HG03378 (cell line): ENCODE results near the gene ASB16.
"Not testable (repeated sequence)": the region's sequence is repeated elsewhere in the genome, so short reads cannot be mapped to it uniquely, and the experiment has no call there.

Experiments used
- ATAC-seq: cut with Tn5 transposase; IDR thresholded peaks from one replicate; pipeline ENCODE4 v1.9.1; 2021; ENCODE audit warnings: mild to moderate bottlenecking, moderate library complexity; ENCODE audit not compliant: unreplicated experiment

ASB16 gene, protein sequence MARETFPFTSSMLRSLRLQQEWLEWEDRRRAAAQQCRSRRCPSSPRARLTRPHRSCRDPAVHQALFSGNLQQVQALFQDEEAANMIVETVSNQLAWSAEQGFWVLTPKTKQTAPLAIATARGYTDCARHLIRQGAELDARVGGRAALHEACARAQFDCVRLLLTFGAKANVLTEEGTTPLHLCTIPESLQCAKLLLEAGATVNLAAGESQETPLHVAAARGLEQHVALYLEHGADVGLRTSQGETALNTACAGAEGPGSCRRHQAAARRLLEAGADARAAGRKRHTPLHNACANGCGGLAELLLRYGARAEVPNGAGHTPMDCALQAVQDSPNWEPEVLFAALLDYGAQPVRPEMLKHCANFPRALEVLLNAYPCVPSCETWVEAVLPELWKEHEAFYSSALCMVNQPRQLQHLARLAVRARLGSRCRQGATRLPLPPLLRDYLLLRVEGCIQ

DNA sequence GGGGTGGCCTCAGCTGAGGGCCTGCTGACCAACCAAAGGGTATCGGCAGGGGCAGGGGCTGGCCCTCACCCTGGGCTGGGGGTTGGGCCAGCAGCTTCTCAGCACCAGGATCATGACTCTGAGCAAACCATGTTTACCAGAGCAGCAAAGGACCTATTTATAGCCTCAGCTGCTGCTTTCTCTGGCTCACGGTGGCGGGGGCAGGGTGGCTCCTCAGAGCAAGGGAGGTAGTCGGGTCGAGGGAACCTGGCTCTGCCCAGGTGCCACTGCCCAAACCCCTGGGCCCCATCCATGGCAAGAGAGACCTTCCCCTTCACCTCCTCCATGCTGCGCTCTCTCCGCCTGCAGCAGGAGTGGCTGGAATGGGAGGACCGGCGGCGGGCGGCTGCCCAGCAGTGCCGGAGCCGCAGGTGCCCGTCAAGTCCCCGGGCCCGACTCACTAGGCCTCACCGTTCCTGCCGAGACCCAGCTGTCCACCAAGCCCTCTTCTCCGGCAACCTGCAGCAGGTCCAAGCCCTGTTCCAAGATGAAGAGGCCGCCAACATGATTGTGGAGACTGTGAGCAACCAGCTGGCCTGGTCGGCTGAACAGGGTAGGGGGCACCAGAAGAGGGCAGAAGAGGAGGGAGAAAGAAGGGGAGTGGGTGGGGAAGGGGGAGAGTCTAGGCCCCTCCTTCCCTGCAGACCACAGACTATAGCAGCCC, at the start of gene ASB16:
ASB16 (plus strand) TSS at position 206 of the 703 bp plus-strand sequence; CDS start at position 292, 86 bp downstream.
- no peak for ATAC-seq

GRCh38 chr17:44120851-44121605, 49.5 kb upstream of the ASB16 start:
- ATAC-seq = no peak

- no peak for ATAC-seq
These were observed 48.3 kb upstream of the ASB16 start for GRCh38 chr17:44121997-44122815.

- no peak for ATAC-seq
These were observed 47.6 kb upstream of the ASB16 start for GRCh38 chr17:44122816-44123355.

DNA sequence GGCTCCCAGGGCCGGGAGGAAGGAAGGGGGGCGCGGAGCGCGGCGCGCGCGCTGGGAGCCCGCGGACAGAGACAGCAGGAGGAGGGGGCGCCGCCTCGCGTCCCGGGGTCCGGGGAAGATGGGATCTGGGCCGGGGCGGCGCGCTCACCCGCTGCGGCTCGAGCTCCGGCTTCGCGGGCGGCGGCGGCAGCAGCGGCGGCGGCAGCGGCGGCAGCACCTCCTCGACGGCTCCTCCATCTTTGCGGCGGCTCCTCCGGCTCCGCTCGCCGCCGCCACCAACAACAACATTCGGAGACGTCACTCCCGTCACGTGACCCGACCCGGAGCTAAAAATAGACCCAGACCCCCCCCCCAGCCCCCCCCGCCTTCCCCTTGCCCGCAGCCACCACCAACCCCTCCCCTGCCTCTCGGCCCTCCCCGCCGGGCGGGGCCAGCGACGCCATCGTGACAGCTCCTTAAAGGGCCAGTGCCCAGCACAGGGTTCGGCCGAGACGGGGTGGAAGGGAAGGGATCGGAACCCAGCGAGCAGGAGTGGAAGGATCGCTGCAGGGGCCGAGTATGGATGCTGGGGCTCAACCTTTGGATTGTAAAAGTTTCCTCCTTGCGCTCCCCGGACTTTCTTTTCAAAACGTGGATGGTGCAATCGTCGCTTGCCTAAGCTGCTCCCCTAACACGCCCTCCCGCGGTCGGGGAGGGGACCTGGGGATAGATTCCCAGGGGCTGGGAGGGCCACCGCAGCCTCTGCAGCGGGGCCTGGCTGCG, 47.0 kb upstream of the ASB16 start, which contains the start of gene HDAC5:
HDAC5 (minus strand) TSS at position 286 of the 762 bp plus-strand sequence. CDS start 6,126 bp downstream, outside the sequence.
- peak; percentile 79 for ATAC-seq

DNA sequence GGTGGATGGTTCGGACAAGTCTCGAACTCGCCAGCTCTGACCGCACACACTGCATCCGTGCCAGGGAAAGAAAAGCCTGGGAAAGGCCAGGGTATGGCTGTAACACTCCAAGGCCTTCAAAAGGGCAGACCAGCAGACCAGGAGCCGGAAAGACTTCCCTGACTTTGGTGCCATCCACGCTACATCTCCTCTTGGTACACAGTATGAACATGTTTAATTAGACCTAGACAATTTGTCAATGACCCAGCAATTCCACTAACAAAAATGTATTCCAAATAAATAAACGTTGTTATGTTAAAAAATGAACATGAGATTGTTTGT, 46.4 kb upstream of the ASB16 start:
- no peak for ATAC-seq

DNA sequence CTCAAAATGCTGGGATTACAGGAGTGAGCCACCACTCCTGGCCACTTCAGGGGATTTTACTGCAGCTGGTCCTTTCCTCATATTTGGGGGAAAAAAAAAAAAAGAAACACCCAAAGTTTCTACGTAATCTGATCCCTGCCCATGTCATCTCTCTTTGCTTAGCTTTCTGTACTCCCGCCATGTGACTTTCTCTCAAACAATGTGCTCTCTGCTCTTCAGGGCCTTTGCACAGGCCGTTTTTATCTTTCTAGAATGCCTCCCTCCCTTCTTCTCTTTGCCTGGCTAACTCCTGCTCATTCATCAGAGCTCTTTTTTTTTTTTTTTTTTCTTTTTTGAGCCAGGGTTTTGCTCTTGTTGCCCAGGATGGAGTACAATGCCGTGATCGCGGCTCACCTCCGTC, 42.1 kb upstream of the ASB16 start:
- ATAC-seq = no peak

- ATAC-seq = no peak
These were observed 39.7 kb upstream of the ASB16 start for GRCh38 chr17:44130693-44131349.

DNA sequence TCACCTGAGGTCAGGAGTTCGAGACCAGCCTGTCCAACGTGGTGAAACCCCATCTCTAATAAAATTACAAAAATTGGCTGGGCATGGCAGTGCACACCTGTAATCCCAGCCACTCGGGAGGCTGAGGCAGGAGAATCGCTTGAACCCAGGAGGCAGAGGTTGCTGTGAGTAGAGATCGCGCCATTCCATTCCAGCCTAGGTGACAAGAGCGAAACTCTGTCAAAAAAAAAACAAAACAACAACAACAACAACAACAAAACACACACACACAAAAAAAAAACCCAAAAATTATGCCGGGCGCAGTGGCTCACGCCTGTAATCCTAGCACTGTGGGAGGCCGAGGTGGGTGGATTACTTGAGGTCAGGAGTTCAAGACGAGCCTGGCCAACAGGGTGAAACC, 39.1 kb upstream of the ASB16 start:
- not testable (repeated sequence) for ATAC-seq

- no peak for ATAC-seq
These were observed 38.2 kb upstream of the ASB16 start for GRCh38 chr17:44132275-44132821.

GRCh38 chr17:44133918-44134476, 36.5 kb upstream of the ASB16 start:
- ATAC-seq = no peak

- ATAC-seq = no peak
These were observed 35.5 kb upstream of the ASB16 start for GRCh38 chr17:44134752-44135568.

GRCh38 chr17:44137891-44138709, 32.4 kb upstream of the ASB16 start:
- ATAC-seq = no peak

DNA sequence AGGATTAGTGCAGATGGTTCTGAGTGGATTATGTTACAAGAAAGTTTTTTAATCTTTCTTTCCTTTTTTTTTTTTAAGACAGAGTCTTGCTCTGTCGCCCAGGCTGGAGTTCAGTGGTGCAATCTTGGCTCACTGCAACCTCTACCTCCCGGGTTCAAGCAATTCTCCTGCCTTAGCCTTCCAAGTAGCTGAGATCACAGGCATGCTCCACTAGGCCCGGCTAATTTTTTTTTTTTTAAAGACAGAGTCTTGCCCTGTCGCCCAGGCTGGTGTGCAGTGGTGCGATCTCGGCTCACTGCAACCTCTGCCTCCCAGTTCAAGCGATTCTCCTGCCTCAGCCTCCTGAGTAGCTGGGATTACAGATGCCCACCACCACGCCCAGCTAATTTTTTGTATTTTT, 26.6 kb upstream of the ASB16 start:
- not testable (repeated sequence) for ATAC-seq

GRCh38 chr17:44144966-44145739, 25.4 kb upstream of the ASB16 start:
- no peak for ATAC-seq
